ENCODE measurements around the gene SRRM4. TPM values are rescaled to one million over a fixed set of nuclear protein-coding genes. Genes with fewer than 3 reads are reported as not detected.

Gene SRRM4
- total RNA-seq, 1 experiment from 2014 or later: 0.96 TPM

GRCh38 chr12:119014368-119014767 lies 33.0 kb downstream of the SRRM4 start:
- Mint-ChIP-seq H3K4me3 (no peak overlapping the region), H3K9me3 (no peaks in the 10 kb centered on the region), H3K27me3 (ENCODE audit: low read depth) (no peaks in the 10 kb centered on the region; the same call in 1 of the 2 replicates), H3K4me1 (peaks cover 41% of the 10 kb centered on the region), H3K36me3 (no peaks in the 10 kb centered on the region), H3K27ac (no peak overlapping the region)
- peak; percentile 63 for TF ChIP-seq PRDM15 (CRISPR knock-in tag; IDR thresholded peaks at IDR 0.05)
- TF ChIP-seq IRF2 (CRISPR knock-in tag; IDR thresholded peaks at IDR 0.05; ENCODE audit: borderline replicate concordance, low read depth): no peak
- no peak for DNase-seq (ENCODE audit: low spot score)
- POLR2A ChIA-PET: no interaction called here
- CTCF ChIA-PET: interaction anchor here (0.6 to 1.5 kb wide), 4 partner anchors 8 to 1031 kb away, joined by 3 to 4 read pairs (median 4); partner anchors contain the start of gene SRRM4
- ATAC-seq: no peak

GRCh38 chr12:119016715-119017114 lies 35.4 kb downstream of the SRRM4 start:
- Mint-ChIP-seq H3K4me3 (no peak overlapping the region), H3K27ac (no peak overlapping the region), H3K9me3 (no peaks in the 10 kb centered on the region), H3K27me3 (ENCODE audit: low read depth) (no peaks in the 10 kb centered on the region; the same call in 1 of the 2 replicates), H3K4me1 (peaks cover 52% of the 10 kb centered on the region), H3K36me3 (no peaks in the 10 kb centered on the region)
- CTCF ChIA-PET: interaction anchor here (0.5 kb wide), 1 partner anchor 276 kb away, joined by 6 read pairs; no protein-coding TSS in a partner anchor
- POLR2A ChIA-PET: no interaction called here
- no peak for TF ChIP-seq TCF7 (CRISPR knock-in tag; IDR thresholded peaks at IDR 0.05; ENCODE audit: low read depth)
- TF ChIP-seq TP53 (CRISPR knock-in tag; IDR thresholded peaks at IDR 0.05): no peak
- TF ChIP-seq ZMAT4 (CRISPR knock-in tag; IDR thresholded peaks at IDR 0.05): no peak
- no peak for TF ChIP-seq OVOL2 (CRISPR knock-in tag; IDR thresholded peaks at IDR 0.05; ENCODE audit: borderline replicate concordance)
- TF ChIP-seq PRRX2 (CRISPR knock-in tag; IDR thresholded peaks at IDR 0.05): no peak
- TF ChIP-seq SOX15 (CRISPR knock-in tag; IDR thresholded peaks at IDR 0.05): no peak
- TF ChIP-seq ATF1 (CRISPR knock-in tag; IDR thresholded peaks at IDR 0.05): no peak
- no peak for TF ChIP-seq ETV6 (CRISPR knock-in tag; IDR thresholded peaks at IDR 0.05)
- TF ChIP-seq ZNF138 (CRISPR knock-in tag; conservative IDR thresholded peaks at IDR 0.05): no peak
- no peak for TF ChIP-seq ZNF423 (CRISPR knock-in tag; IDR thresholded peaks at IDR 0.05)
- TF ChIP-seq MLX (CRISPR knock-in tag; IDR thresholded peaks at IDR 0.05): no peak
- no peak for TF ChIP-seq NR2C2 (CRISPR knock-in tag; IDR thresholded peaks at IDR 0.05)
- no peak for ATAC-seq
- no peak for DNase-seq (ENCODE audit: low spot score)

GRCh38 chr12:119019166-119019565 lies 37.8 kb downstream of the SRRM4 start:
- H3K36me3 Mint-ChIP-seq: no peaks in the 10 kb centered on the region
- DNase-seq (ENCODE audit: low spot score) (no peak), ATAC-seq (no peak)
- no peaks in the 10 kb centered on the region for H3K9me3 Mint-ChIP-seq
- POLR2A ChIA-PET: interaction anchor here (0.5 kb wide), 1 partner anchor 420 kb away, joined by 4 read pairs; no protein-coding TSS in a partner anchor
- H3K27ac Mint-ChIP-seq: no peak overlapping the region
- CTCF ChIA-PET: interaction anchor here (0.9 to 2.3 kb wide), 6 partner anchors 18 to 404 kb away, joined by 4 to 12 read pairs (median 7); partner anchors contain the start of gene SRRM4
- H3K27me3 Mint-ChIP-seq (ENCODE audit: low read depth): no peaks in the 10 kb centered on the region
- no peak overlapping the region for H3K4me3 Mint-ChIP-seq
- peaks cover 38% of the 10 kb centered on the region for H3K4me1 Mint-ChIP-seq
- TF ChIP-seq NR3C1 (CRISPR knock-in tag; conservative IDR thresholded peaks at IDR 0.05; ENCODE audit: low read depth): no peak
- TF ChIP-seq ZNF121 (CRISPR knock-in tag; IDR thresholded peaks at IDR 0.05): no peak
- no peak for TF ChIP-seq SMAD3 (CRISPR knock-in tag; IDR thresholded peaks at IDR 0.05; ENCODE audit: borderline replicate concordance)
- TF ChIP-seq TEAD4 (CRISPR knock-in tag; IDR thresholded peaks at IDR 0.05): no peak
- TF ChIP-seq GRHL2 (CRISPR knock-in tag; IDR thresholded peaks at IDR 0.05; ENCODE audit: insufficient replicate concordance, severe bottlenecking): no peak
- no peak for TF ChIP-seq ARID4B (CRISPR knock-in tag; IDR thresholded peaks at IDR 0.05; ENCODE audit: borderline replicate concordance)
- no peak for TF ChIP-seq ZNF138 (CRISPR knock-in tag; conservative IDR thresholded peaks at IDR 0.05)
- no peak for TF ChIP-seq ZNF425 (CRISPR knock-in tag; conservative IDR thresholded peaks at IDR 0.05)

All from WTC11 (cell line).